Retinal pigment epithelial cell (primary cell): ENCODE measurements around the gene DELE1.
"Not testable (repeated sequence)": the region's sequence is repeated elsewhere in the genome, so short reads cannot be mapped to it uniquely, and the experiment has no call there.

Source experiments
- DNase-seq: peaks from one replicate; pipeline ENCODE4 v3.0.0-alpha.2; 2010; ENCODE audit warnings: low read depth
- H3K4me3 ChIP-seq: 2 replicates; pipeline ENCODE4 v1.5.1; 2011; ENCODE audit warnings: mild to moderate bottlenecking, low read length, control low read depth, moderate library complexity
- CTCF ChIP-seq: conservative IDR thresholded peaks from 2 replicates; pipeline ENCODE4 v1.5.1; 2011; ENCODE audit warnings: low read depth, low read length, control low read depth, inconsistent platforms

The DELE1 gene

DNA sequence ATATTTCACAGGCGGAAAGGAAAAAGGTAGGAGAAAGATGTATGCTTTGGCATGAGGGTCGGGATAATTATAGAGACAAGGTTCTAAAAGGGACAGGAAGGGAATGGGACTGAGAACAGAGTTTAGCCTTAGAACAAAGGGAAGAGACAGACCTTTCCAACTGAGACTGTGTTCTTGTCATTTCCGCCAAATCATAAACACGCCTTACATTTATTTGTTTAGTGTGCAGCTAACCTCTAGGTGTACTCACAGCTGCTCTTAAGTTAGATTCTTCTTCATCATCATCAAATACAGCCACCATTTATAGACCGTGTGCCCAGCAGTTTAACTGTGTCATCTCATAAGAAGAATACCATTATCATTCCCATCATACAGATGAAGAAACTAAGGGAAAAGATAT is 5.9 kb upstream of the DELE1 start:
- no peak overlapping the region for H3K4me3 ChIP-seq
- no peak for TF ChIP-seq CTCF
- DNase-seq = no peak

DNA sequence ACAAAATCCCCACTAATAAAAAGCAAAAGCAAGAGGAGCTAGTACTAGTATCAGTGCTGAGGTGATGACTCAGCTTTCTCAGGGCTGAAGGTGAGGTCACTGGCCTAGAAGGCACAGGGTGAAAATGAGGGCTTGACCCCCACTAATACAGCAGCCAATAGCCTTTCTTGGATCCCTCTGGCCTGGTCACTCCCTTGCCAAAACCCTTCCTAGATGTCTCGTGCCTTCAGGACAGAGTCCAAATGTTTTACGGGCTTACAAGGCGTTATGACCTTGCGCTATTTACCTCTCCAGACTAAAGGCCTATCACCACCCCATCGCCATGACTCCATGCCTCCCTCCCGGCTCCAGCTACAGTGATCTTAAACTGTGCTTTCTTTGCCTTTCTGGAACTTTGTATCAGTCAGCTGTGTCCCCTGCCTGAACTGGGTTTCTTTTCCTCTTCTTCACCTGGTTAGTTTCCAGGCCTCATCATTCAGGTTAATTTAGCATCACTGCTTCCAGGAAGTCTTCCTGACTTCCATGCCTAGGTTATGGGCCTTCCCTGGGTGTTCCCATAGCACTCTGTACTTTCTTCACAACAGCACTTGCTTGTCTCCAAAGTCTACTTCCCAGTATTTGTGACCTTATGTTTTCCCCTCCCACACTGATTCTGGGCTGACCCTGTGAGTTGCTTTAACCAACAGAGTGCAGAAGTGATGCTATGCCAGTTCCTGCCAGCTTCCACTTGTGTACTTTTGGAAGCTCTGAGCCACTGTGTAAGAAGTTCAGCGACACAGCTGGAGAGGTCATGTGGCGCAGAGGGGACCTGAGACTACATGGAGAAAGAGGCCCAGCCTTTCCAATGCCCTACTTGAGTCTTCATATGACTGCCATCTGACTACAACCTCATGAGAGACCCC is 4.2 kb upstream of the DELE1 start:
- no peak overlapping the region for H3K4me3 ChIP-seq
- no peak for TF ChIP-seq CTCF
- no peak for DNase-seq

- H3K4me3 ChIP-seq = no peak overlapping the region
- no peak for DNase-seq
- TF ChIP-seq CTCF = no peak
These were observed 2.9 kb upstream of the DELE1 start for GRCh38 chr5:141920771-141921170.

- not testable (repeated sequence) for DNase-seq
- H3K4me3 ChIP-seq = peak overlapping the region; percentile 81
These were observed 734 bp upstream of the DELE1 start for GRCh38 chr5:141922827-141923447.

GRCh38 chr5:141926434-141926833 is 2.8 kb downstream of the DELE1 start:
- H3K4me3 ChIP-seq = no peak overlapping the region
- TF ChIP-seq CTCF = no peak
- no peak for DNase-seq

DNA sequence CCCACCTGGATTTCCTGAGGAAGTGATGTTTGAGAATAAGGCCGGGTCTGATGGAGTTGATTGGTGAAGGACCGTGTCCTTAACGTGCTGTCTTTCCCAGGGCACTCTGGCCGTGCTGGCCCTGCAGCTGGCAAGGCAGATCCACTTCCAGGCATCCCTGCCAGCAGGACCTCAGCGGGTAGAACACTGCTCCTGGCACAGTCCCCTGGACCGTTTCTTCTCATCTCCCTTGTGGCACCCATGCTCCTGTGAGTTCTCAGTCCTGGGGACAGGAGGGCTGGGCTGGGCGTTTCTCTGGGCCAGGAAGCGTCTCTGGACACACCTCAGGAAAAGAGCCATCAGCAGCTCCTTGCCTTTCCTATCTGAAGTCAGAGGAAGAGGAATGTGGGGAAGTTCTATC is 4.4 kb downstream of the DELE1 start:
- no peak for TF ChIP-seq CTCF
- DNase-seq = no peak
- no peak overlapping the region for H3K4me3 ChIP-seq

GRCh38 chr5:141929398-141930058 is 5.9 kb downstream of the DELE1 start:
- no peak overlapping the region for H3K4me3 ChIP-seq
- TF ChIP-seq CTCF = no peak
- DNase-seq = no peak
